DOHH2 (cell line): Measurements from ENCODE around the gene LMO7.

ENCODE experiments used
- CTCF ChIP-seq: fragments of 200-600 bp; sonication (generic); IDR thresholded peaks from one replicate; pipeline ENCODE4 v1.5.1; 2014; ENCODE audit warnings: antibody characterized with exemption, mild to moderate bottlenecking, low read depth, low read length; ENCODE audit not compliant: poor library complexity, severe bottlenecking
- EZH2phosphoT487 ChIP-seq: fragments of 200-600 bp; sonication (generic); IDR thresholded peaks from 2 replicates; pipeline ENCODE4 v1.6.1; 2017; ENCODE audit warnings: borderline replicate concordance, mild to moderate bottlenecking, antibody characterized with exemption, low read length, moderate library complexity, mixed read lengths

GRCh38 chr13:75792526-75793187 is 156.5 kb downstream of the LMO7 start:
- no peak for TF ChIP-seq EZH2phosphoT487
- TF ChIP-seq CTCF = no peak
